HPDE6-E6E7 (cell line): ENCODE data around the gene DGCR8.

Source experiments
- DNase-seq: peaks from one replicate; pipeline ENCODE4 v3.0.0; 2011; ENCODE audit warnings: missing footprints; ENCODE audit errors: extremely low spot score

The DGCR8 gene

GRCh38 chr22:20052309-20053259 lies 27.5 kb upstream of the DGCR8 start:
- no peak for DNase-seq

DNA sequence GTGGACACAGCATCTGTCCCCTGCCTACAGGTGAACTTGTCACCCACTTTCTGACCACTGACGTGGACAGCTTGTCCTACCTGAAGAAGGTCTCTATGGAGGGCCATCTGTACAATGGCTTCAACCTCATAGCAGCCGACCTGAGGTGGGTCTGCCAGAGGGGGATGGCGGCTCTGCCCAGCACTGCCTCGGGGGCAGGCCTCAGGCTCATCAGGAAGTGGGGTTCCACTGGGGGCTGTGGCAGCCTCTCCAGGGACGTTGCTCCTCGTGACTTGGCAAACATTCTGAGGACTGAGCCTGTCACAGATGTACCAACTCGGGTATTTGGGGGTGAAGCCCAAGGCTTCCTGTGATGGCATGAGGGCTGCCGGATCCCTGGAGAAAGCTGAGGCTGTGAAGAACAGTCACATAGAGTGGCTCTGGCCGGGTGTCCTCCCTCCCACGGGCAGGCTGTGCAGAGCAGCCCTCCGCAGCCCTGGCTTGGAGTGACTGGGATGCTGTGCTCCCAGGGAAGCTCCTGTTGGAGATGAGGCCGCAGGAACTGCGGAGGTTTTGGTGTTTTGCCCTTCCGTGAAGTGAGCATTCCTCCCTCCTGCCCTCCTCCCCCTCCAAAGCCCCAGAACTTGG lies 26.5 kb upstream of the DGCR8 start:
- no peak for DNase-seq

DNA sequence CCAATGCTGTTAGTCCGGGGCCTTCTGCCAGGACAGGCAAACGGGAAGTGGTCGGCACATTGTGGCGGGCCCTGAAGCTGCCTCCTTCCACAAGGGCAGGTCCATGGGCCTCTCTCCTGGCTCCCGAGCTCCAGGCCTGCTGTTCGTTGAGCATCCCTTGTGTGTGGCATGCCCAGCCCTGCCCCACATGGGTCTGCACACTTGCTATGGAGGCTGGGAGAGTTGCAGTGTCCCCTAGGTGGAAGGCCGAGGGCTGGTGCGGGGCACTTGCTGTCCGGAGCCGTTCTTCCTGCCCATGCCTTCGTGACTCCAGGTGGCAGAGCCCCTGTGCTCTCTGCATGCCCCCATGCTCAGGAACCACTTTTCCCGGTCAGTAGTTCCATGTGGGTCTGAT lies 26.0 kb upstream of the DGCR8 start:
- DNase-seq = no peak

DNA sequence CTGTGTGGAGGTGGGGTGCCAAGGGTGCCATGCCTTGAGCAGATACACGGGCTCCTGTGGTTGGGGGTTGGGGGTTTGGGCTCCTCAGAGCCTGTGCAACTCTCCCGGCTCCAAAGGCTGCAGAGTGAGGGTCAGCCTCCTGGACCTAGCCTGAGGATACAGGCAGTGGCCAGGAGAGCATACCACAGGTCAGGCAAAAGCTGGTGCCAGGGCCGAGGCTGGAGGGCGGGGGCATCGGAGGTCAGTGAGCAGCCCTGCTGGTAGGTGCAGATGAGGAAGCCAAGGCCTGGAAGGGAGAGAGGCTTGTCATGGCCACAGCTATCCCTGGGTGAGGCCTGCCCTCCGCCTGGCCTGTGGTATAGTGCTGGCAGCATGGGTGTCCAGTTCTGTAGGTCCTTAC lies 25.6 kb upstream of the DGCR8 start:
- DNase-seq = no peak

GRCh38 chr22:20055144-20055543 lies 24.9 kb upstream of the DGCR8 start:
- no peak for DNase-seq

- no peak for DNase-seq
Measured at GRCh38 chr22:20055654-20056053, 24.4 kb upstream of the DGCR8 start.

DNA sequence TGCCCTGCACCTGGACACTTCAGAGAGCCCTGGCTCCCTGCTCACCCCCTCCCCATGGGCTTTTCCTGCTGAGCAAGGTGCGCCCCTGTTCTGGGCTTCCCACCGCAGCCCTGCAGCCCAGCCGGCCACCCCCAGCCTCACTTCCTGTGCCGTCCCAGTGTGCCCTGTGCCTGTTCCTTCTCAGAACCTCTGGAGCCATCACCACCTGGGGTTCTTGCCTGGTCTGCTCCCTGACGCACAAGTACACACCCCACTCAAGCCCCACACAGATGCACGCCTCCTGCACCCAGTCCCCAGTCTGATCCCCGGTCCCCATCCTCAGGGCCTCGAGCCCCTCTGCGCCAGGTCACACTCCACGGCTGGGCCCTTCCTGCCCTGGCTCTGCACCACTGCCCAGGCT lies 23.9 kb upstream of the DGCR8 start:
- DNase-seq = no peak

GRCh38 chr22:20056696-20057386 lies 23.2 kb upstream of the DGCR8 start:
- no peak for DNase-seq

DNA sequence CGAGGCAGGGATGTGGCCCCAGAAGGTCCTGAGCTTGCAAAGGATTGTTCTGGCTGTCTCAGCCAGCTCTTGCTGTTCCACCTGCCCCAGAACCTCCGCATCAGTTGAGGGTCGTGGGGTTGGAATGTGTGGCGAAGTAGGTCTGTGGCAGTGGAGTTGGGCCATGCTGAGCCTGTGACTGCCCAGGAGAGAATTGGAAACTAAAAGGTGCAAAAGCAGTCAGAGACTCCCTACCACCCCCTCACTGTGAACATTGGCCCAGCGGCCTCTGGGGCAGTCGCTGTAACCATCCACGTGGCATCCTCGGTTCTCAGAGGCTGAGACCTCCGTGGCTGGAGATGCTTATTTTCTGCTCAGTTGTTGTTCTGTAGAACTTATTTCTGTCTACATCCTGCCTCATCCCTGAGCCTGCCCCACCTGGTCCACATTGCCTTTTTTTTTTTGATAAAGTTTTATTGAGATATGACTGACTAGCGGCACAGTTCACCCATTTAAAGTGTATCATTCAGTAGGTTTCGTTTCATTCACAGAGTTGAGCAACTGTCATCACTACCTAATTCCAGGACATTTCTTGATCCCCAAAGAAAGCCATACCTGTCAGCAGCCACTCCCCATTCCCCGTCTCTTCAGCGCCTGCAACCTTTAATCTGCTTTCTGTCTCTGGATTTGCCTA lies 22.3 kb upstream of the DGCR8 start:
- no peak for DNase-seq

GRCh38 chr22:20058989-20059770 lies 20.9 kb upstream of the DGCR8 start:
- DNase-seq = no peak

GRCh38 chr22:20060700-20061480 lies 19.2 kb upstream of the DGCR8 start:
- DNase-seq = no peak

GRCh38 chr22:20061481-20061861 lies 18.6 kb upstream of the DGCR8 start:
- DNase-seq = peak; percentile 75

GRCh38 chr22:20062043-20062765 lies 17.8 kb upstream of the DGCR8 start:
- DNase-seq = peak; percentile 92

DNA sequence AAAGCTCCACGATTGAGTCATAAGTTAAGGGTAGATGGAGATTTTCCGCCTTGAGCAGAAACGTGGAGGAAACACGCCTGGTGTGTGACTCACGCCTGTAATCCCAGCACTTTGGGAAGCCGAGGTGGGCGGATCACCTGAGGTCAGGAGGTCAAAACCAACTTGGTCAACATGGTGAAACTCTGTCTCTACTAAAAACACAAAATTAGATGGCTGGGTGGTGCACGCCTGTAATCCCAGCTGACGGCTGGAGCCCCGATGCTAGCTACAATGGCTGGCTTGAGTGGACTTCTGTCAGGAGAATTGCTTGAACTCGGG lies 17.3 kb upstream of the DGCR8 start:
- DNase-seq = no peak

GRCh38 chr22:20063271-20064139 lies 16.5 kb upstream of the DGCR8 start:
- DNase-seq = no peak

DNA sequence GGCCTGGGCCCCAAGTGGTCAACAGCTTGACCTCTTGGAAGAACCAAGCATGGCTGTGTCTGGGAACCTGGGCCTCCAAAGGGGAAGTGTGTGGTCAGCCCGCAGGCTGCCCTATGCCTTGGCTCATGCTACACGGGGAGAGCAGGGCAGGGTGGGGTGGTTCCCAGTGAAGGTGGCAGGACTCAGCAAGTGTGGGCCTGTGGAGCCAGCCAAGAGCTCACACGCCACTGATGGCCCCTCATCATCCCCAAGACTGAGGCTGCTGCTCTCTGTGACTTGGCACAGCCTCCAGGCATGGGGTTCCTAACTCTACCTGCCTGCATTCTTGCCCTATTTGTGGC lies 15.9 kb upstream of the DGCR8 start:
- DNase-seq = no peak

DNA sequence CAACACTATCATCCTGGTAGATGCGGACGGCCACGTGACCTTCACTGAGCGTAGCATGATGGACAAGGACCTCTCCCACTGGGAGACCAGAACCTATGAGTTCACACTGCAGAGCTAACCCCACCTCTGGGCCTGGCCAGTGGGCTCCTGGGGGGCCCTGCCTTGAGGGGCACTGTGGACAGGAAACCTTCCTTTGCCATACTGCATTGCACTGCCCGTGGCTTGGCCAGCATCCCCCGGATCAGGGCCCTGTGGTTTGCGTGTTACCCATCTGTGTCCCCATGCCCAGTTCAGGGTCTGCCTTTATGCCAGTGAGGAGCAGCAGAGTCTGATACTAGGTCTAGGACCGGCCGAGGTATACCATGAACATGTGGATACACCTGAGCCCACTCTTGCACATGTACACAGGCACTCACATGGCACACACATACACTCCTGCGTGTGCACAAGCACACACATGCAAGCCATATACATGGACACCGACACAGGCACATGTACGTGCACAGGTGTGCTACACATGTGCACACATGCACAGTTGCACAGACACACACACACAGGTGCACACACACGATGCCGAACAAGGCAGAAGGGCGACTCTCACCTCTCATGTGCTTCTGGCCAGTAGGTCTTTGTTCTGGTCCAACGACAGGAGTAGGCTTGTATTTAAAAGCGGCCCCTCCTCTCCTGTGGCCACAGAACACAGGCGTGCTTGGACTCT lies 15.3 kb upstream of the DGCR8 start:
- DNase-seq = no peak

DNA sequence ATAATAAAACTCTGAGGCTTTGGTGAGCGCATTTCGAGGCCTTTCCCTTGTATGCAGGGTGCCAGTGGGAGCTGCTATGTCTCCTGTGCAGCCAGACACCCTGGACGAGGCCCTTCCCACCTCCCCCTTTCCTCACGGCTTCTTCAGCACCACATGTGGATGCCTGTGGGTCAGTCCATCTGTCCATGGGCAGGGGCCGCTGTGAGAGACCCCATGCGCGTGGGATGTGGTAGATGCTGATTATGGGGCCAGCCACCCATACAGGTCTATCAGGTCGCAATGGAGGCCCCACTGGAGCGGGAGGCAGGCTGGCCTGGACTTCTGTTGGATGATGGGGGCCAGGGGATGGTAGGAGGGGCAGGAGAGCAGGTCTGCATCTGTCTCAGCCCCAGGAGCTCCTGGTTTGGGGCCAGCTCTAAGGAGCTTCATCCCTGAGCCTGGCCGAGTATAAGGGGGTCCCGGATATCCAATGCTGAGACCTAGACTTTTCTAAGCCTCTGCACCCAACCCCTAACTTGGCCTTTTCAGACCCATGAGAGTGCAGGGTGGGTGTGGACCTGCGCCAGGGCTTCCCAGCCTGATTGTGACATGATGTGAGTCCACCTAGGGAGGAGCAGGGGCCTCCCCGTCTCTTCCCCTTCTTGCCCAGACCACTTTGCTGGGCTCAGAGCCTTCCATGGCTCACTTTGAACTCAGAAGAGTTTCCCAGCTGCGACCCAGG lies 14.0 kb upstream of the DGCR8 start:
- DNase-seq = no peak
